ENCODE data around the gene ZDHHC11B.
"Not testable (repeated sequence)": the region's sequence is repeated elsewhere in the genome, so short reads cannot be mapped to it uniquely, and the experiment has no call there.

ZDHHC11B gene

GRCh38 chr5:782356-782755, 2.2 kb downstream of the ZDHHC11B start:
- H2AFZ ChIP-seq (ENCODE audit: low read depth, low read length); H3K9me3 ChIP-seq (ENCODE audit: control insufficient read depth, low read length); H4K8ac ChIP-seq (ENCODE audit: low read length); DNase-seq; H3K9ac ChIP-seq (ENCODE audit: low read length); H3K23ac ChIP-seq (ENCODE audit: low read length in 2 of 2); H3K27me3 ChIP-seq (ENCODE audit: control insufficient read depth in 1 of 2, insufficient read depth in 1 of 2, low read length in 2 of 2); H3K79me1 ChIP-seq (replicated peaks; ENCODE audit: low read length, poor library complexity, severe bottlenecking); H3K4me3 ChIP-seq (ENCODE audit: insufficient read depth in 1 of 2, low read depth in 1 of 2, low read length in 2 of 2); H3K4ac ChIP-seq (ENCODE audit: low read depth in 1 of 2, low read length in 2 of 2); H3K27ac ChIP-seq (ENCODE audit: low read length, poor library complexity, severe bottlenecking); H4K91ac ChIP-seq (ENCODE audit: low read length); H2BK120ac ChIP-seq (ENCODE audit: low read depth, low read length); H3K36me3 ChIP-seq (ENCODE audit: control insufficient read depth in 1 of 2, insufficient read depth in 2 of 2, low read depth in 1 of 2, low read length in 2 of 2); H2BK5ac ChIP-seq (ENCODE audit: low read depth, low read length, poor library complexity, severe bottlenecking); H2BK15ac ChIP-seq (ENCODE audit: low read depth, poor library complexity, severe bottlenecking); H3K14ac ChIP-seq (ENCODE audit: low read length in 2 of 2); H3K18ac ChIP-seq (ENCODE audit: low read depth in 1 of 2, low read length in 2 of 2); H3K4me2 ChIP-seq (ENCODE audit: low read length, poor library complexity, severe bottlenecking); H2BK12ac ChIP-seq (ENCODE audit: low read length in 2 of 2); H2AK5ac ChIP-seq (ENCODE audit: low read length, severe bottlenecking): not testable (repeated sequence)
- WGBS = no CpG with 5 or more reads among the region's 12 CpGs
- H3K4me1 ChIP-seq (ENCODE audit: control insufficient read depth, insufficient read depth, low read depth, low read length) = peaks cover 17% of the 10 kb centered on the region

GRCh38 chr5:780571-780970, 4.0 kb downstream of the ZDHHC11B start:
- not testable (repeated sequence) for H4K91ac ChIP-seq (ENCODE audit: low read length); H2BK120ac ChIP-seq (ENCODE audit: low read depth, low read length); H4K8ac ChIP-seq (ENCODE audit: low read length); H2AK5ac ChIP-seq (ENCODE audit: low read length, severe bottlenecking); H3K79me1 ChIP-seq (replicated peaks; ENCODE audit: low read length, poor library complexity, severe bottlenecking); H3K14ac ChIP-seq (ENCODE audit: low read length in 2 of 2); H3K4me2 ChIP-seq (ENCODE audit: low read length, poor library complexity, severe bottlenecking); DNase-seq; H2BK15ac ChIP-seq (ENCODE audit: low read depth, poor library complexity, severe bottlenecking); H3K9me3 ChIP-seq (ENCODE audit: control insufficient read depth, low read length); H2AFZ ChIP-seq (ENCODE audit: low read depth, low read length); H3K18ac ChIP-seq (ENCODE audit: low read depth in 1 of 2, low read length in 2 of 2); H3K4me3 ChIP-seq (ENCODE audit: insufficient read depth in 1 of 2, low read depth in 1 of 2, low read length in 2 of 2); H3K27ac ChIP-seq (ENCODE audit: low read length, poor library complexity, severe bottlenecking); H2BK5ac ChIP-seq (ENCODE audit: low read depth, low read length, poor library complexity, severe bottlenecking); H3K9ac ChIP-seq (ENCODE audit: low read length); H3K27me3 ChIP-seq (ENCODE audit: control insufficient read depth in 1 of 2, insufficient read depth in 1 of 2, low read length in 2 of 2); H3K23ac ChIP-seq (ENCODE audit: low read length in 2 of 2); H3K4ac ChIP-seq (ENCODE audit: low read depth in 1 of 2, low read length in 2 of 2); H2BK12ac ChIP-seq (ENCODE audit: low read length in 2 of 2); H3K36me3 ChIP-seq (ENCODE audit: control insufficient read depth in 1 of 2, insufficient read depth in 2 of 2, low read depth in 1 of 2, low read length in 2 of 2)
- WGBS = 88% methylated on average over 14 of the region's 17 CpGs
- H3K4me1 ChIP-seq (ENCODE audit: control insufficient read depth, insufficient read depth, low read depth, low read length) = peaks cover 17% of the 10 kb centered on the region

GRCh38 chr5:778967-779366, 5.6 kb downstream of the ZDHHC11B start:
- H2BK12ac ChIP-seq (ENCODE audit: low read length in 2 of 2); H3K4me3 ChIP-seq (ENCODE audit: insufficient read depth in 1 of 2, low read depth in 1 of 2, low read length in 2 of 2); H3K23ac ChIP-seq (ENCODE audit: low read length in 2 of 2); H3K36me3 ChIP-seq (ENCODE audit: control insufficient read depth in 1 of 2, insufficient read depth in 2 of 2, low read depth in 1 of 2, low read length in 2 of 2); H3K4me2 ChIP-seq (ENCODE audit: low read length, poor library complexity, severe bottlenecking); H2AK5ac ChIP-seq (ENCODE audit: low read length, severe bottlenecking); H2BK5ac ChIP-seq (ENCODE audit: low read depth, low read length, poor library complexity, severe bottlenecking); H3K79me1 ChIP-seq (replicated peaks; ENCODE audit: low read length, poor library complexity, severe bottlenecking); H3K14ac ChIP-seq (ENCODE audit: low read length in 2 of 2); H4K8ac ChIP-seq (ENCODE audit: low read length); H4K91ac ChIP-seq (ENCODE audit: low read length); H2AFZ ChIP-seq (ENCODE audit: low read depth, low read length); H3K18ac ChIP-seq (ENCODE audit: low read depth in 1 of 2, low read length in 2 of 2); H2BK120ac ChIP-seq (ENCODE audit: low read depth, low read length); H3K27ac ChIP-seq (ENCODE audit: low read length, poor library complexity, severe bottlenecking); H3K9me3 ChIP-seq (ENCODE audit: control insufficient read depth, low read length); DNase-seq; H3K4me1 ChIP-seq (ENCODE audit: control insufficient read depth, insufficient read depth, low read depth, low read length); H3K27me3 ChIP-seq (ENCODE audit: control insufficient read depth in 1 of 2, insufficient read depth in 1 of 2, low read length in 2 of 2); H2BK15ac ChIP-seq (ENCODE audit: low read depth, poor library complexity, severe bottlenecking); H3K4ac ChIP-seq (ENCODE audit: low read depth in 1 of 2, low read length in 2 of 2); H3K9ac ChIP-seq (ENCODE audit: low read length): not testable (repeated sequence)
- 72% methylated on average over 5 of the region's 9 CpGs for WGBS

GRCh38 chr5:778421-778820, 6.1 kb downstream of the ZDHHC11B start:
- not testable (repeated sequence) for H3K18ac ChIP-seq (ENCODE audit: low read depth in 1 of 2, low read length in 2 of 2); H3K4ac ChIP-seq (ENCODE audit: low read depth in 1 of 2, low read length in 2 of 2); H3K36me3 ChIP-seq (ENCODE audit: control insufficient read depth in 1 of 2, insufficient read depth in 2 of 2, low read depth in 1 of 2, low read length in 2 of 2); H2BK12ac ChIP-seq (ENCODE audit: low read length in 2 of 2); H3K79me1 ChIP-seq (replicated peaks; ENCODE audit: low read length, poor library complexity, severe bottlenecking); H3K27ac ChIP-seq (ENCODE audit: low read length, poor library complexity, severe bottlenecking); H2AK5ac ChIP-seq (ENCODE audit: low read length, severe bottlenecking); H4K8ac ChIP-seq (ENCODE audit: low read length); H3K23ac ChIP-seq (ENCODE audit: low read length in 2 of 2); H3K4me3 ChIP-seq (ENCODE audit: insufficient read depth in 1 of 2, low read depth in 1 of 2, low read length in 2 of 2); H3K4me2 ChIP-seq (ENCODE audit: low read length, poor library complexity, severe bottlenecking); H4K91ac ChIP-seq (ENCODE audit: low read length); H2BK15ac ChIP-seq (ENCODE audit: low read depth, poor library complexity, severe bottlenecking); H3K14ac ChIP-seq (ENCODE audit: low read length in 2 of 2); H3K9me3 ChIP-seq (ENCODE audit: control insufficient read depth, low read length); DNase-seq; H2AFZ ChIP-seq (ENCODE audit: low read depth, low read length); H3K4me1 ChIP-seq (ENCODE audit: control insufficient read depth, insufficient read depth, low read depth, low read length); H2BK5ac ChIP-seq (ENCODE audit: low read depth, low read length, poor library complexity, severe bottlenecking); H2BK120ac ChIP-seq (ENCODE audit: low read depth, low read length); H3K9ac ChIP-seq (ENCODE audit: low read length); H3K27me3 ChIP-seq (ENCODE audit: control insufficient read depth in 1 of 2, insufficient read depth in 1 of 2, low read length in 2 of 2)
- 83% methylated on average over 4 of the region's 6 CpGs for WGBS

All from mesenchymal stem cell (in vitro differentiated cells and primary cell).